ENCODE data around the gene ZFP62. TPM values are rescaled to one million over a fixed set of nuclear protein-coding genes. Genes with fewer than 3 reads are reported as not detected.
A peak's percentile ranks its signal among the peaks of the same experiment; 100 is the strongest.

Gene ZFP62
- total and polyA plus RNA-seq, 2 of the 4 experiments (the other 2 are of a cell fraction) = 8.2 to 20.3 TPM

DNA sequence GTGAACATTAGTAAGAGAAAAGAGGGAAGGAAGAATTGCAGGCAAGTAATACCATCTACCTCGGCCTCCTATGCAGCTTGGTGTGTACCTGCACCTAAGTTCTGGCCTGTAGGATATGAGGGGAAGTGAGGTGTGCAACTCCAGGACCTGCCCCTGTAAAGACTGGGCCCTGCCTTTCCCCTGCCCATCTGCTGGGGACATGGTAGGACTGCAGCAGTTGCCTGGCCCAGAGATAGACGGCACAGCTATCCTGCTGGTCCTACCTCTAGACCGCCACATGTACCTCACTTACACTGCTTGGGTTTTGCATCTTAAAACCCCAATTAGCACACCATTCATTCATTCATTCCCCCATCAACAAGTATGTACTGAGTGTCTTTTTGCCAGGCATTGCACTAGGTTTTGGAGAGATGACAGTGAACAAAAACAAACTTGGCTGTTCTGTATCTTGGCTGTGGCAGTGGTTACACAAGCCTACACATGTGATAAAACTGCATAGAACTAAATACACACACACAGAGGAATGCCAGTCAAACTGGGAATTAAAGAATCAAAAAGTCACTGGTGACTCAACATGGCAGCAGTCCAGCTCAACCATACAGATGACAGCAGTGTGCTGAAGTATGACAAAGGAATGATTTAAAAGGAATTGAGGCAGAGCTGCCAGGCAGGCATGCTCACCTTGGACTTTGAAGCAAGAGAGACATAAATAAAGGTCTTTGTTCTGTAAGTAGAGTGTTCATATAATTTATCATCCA, 35.1 kb downstream of the ZFP62 start:
- Histone ChIP-seq H3K23ac (ENCODE audit: low read depth, low read length) (peak overlapping the region; percentile 21; the same call in 1 of the 2 replicates), H2AFZ (replicated peaks; ENCODE audit: low read length, poor library complexity) (peak overlapping the region; percentile 29), H3K4me1 (ENCODE audit: control insufficient read depth, insufficient read depth, low read length) (peaks cover 20% of the 10 kb centered on the region), H4K20me1 (ENCODE audit: insufficient read depth, low read length) (no peaks in the 10 kb centered on the region), H3K14ac (replicated peaks; ENCODE audit: low read depth, low read length) (peak overlapping the region; percentile 55; the same call in 1 of the 2 replicates), H2AK5ac (ENCODE audit: low read depth, low read length) (peak overlapping the region; percentile 11; the same call in 1 of the 2 replicates), H2AK9ac (replicated peaks; ENCODE audit: low read depth, low read length, poor library complexity) (peak overlapping the region; percentile 83), H3K9me1 (ENCODE audit: insufficient read depth, low read length) (peaks cover 13% of the 10 kb centered on the region), H3K4ac (ENCODE audit: low read depth, low read length) (peak overlapping the region; percentile 22; the same call in 1 of the 2 replicates), H3K27me3 (ENCODE audit: control insufficient read depth, insufficient read depth, low read length) (no peaks in the 10 kb centered on the region), H4K5ac (ENCODE audit: low read depth, low read length) (no peak overlapping the region), H3K18ac (ENCODE audit: low read depth, low read length) (no peak overlapping the region), H4K91ac (ENCODE audit: insufficient read depth, low read depth, low read length) (no peak overlapping the region), H3K36me3 (ENCODE audit: control insufficient read depth, insufficient read depth, low read length) (peaks cover 5% of the 10 kb centered on the region), H4K8ac (ENCODE audit: low read depth in 2 of 2, low read length in 2 of 2) (no peak overlapping the region), H2BK20ac (ENCODE audit: low read depth, low read length) (no peak overlapping the region; the same call in 1 of the 2 replicates), H3K4me2 (ENCODE audit: low read depth, low read length) (no peak overlapping the region), H3K4me3 (ENCODE audit: insufficient read depth, low read depth, low read length) (no peak overlapping the region), H2BK15ac (ENCODE audit: low read depth, low read length) (no peak overlapping the region), H3K56ac (ENCODE audit: extremely low read depth, insufficient read depth, low read length) (no peak overlapping the region), H3K79me1 (ENCODE audit: low read depth in 1 of 2, low read length in 2 of 2) (peaks cover 11 to 13% of the 10 kb centered on the region in 2 experiments; a peak in 3 of 4 replicates), H2BK5ac (ENCODE audit: low read depth, low read length, poor library complexity, severe bottlenecking) (peak overlapping the region; percentile 16), H2BK120ac (ENCODE audit: low read depth, low read length) (no peak overlapping the region), H3K9me3 (ENCODE audit: control insufficient read depth, insufficient read depth, low read length) (no peaks in the 10 kb centered on the region), H3K9ac (ENCODE audit: low read depth, low read length) (no peak overlapping the region), H3K27ac (ENCODE audit: insufficient read depth, low read length) (no peak overlapping the region)
- WGBS, 2 experiments (ENCODE audit: extremely low coverage in 2 of 2, insufficient read length in 1 of 2) = no CpG with 5 or more reads among the region's 3 CpGs
- dilution Hi-C loops (cut with HindIII; ENCODE audit: low sequenced_read_pairs, unreplicated experiment) = no loop called here
- peak; percentile 60 for ATAC-seq (ENCODE audit: low read depth)
- intact Hi-C loops (cut with micrococcal nuclease) = no loop called here
- peak; percentile 85 for DNase-seq
- POLR2A ChIA-PET (ENCODE audit: unreplicated experiment) = no interaction called here
- in situ Hi-C loops (cut with MboI; ENCODE audit: low sequenced_read_pairs) = no loop called here
- CTCF ChIA-PET = no interaction called here
- no peak for TF ChIP-seq SMC3 (IDR thresholded peaks at IDR 0.05; ENCODE audit: low read depth, low read length)
- no peak; the same call in 1 of the 2 replicates for TF ChIP-seq RFX5 (IDR thresholded peaks at IDR 0.05; ENCODE audit: low read depth, low read length)
- TF ChIP-seq RCOR1 (IDR thresholded peaks at IDR 0.05; ENCODE audit: insufficient replicate concordance, low read length) = no peak
- TF ChIP-seq POLR2A (IDR thresholded peaks at IDR 0.05; ENCODE audit: low read depth, low read length) = no peak
- no peak for TF ChIP-seq NFE2L2 (IDR thresholded peaks at IDR 0.05; ENCODE audit: low read depth, low read length)
- TF ChIP-seq CEBPB (IDR thresholded peaks at IDR 0.05; ENCODE audit: low read depth, low read length) = peak; percentile 76
- TF ChIP-seq, protein P1, sequence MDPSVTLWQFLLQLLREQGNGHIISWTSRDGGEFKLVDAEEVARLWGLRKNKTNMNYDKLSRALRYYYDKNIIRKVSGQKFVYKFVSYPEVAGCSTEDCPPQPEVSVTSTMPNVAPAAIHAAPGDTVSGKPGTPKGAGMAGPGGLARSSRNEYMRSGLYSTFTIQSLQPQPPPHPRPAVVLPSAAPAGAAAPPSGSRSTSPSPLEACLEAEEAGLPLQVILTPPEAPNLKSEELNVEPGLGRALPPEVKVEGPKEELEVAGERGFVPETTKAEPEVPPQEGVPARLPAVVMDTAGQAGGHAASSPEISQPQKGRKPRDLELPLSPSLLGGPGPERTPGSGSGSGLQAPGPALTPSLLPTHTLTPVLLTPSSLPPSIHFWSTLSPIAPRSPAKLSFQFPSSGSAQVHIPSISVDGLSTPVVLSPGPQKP (IDR thresholded peaks at IDR 0.05; ENCODE audit: borderline replicate concordance, low read depth, low read length) = no peak
- TF ChIP-seq BHLHE40 (IDR thresholded peaks at IDR 0.05; ENCODE audit: low read depth, low read length) = no peak
- 0 out of 2 replicates have a peak, but pooled peaks have one; percentile 17 for TF ChIP-seq MXI1 (IDR thresholded peaks at IDR 0.05; ENCODE audit: borderline replicate concordance, low read depth, low read length)
- TF ChIP-seq CHD1 (IDR thresholded peaks at IDR 0.05; ENCODE audit: low read depth, low read length) = no peak
- TF ChIP-seq, protein P2, sequence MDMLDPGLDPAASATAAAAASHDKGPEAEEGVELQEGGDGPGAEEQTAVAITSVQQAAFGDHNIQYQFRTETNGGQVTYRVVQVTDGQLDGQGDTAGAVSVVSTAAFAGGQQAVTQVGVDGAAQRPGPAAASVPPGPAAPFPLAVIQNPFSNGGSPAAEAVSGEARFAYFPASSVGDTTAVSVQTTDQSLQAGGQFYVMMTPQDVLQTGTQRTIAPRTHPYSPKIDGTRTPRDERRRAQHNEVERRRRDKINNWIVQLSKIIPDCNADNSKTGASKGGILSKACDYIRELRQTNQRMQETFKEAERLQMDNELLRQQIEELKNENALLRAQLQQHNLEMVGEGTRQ (IDR thresholded peaks at IDR 0.05; ENCODE audit: low read depth, low read length) = no peak
- TF ChIP-seq, protein P3, sequence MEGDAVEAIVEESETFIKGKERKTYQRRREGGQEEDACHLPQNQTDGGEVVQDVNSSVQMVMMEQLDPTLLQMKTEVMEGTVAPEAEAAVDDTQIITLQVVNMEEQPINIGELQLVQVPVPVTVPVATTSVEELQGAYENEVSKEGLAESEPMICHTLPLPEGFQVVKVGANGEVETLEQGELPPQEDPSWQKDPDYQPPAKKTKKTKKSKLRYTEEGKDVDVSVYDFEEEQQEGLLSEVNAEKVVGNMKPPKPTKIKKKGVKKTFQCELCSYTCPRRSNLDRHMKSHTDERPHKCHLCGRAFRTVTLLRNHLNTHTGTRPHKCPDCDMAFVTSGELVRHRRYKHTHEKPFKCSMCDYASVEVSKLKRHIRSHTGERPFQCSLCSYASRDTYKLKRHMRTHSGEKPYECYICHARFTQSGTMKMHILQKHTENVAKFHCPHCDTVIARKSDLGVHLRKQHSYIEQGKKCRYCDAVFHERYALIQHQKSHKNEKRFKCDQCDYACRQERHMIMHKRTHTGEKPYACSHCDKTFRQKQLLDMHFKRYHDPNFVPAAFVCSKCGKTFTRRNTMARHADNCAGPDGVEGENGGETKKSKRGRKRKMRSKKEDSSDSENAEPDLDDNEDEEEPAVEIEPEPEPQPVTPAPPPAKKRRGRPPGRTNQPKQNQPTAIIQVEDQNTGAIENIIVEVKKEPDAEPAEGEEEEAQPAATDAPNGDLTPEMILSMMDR (conservative IDR thresholded peaks at IDR 0.05; ENCODE audit: low read depth, low read length) = no peak
- 0 out of 2 replicates have a peak, but pooled peaks have one; percentile 24 for TF ChIP-seq FOS (IDR thresholded peaks at IDR 0.05; ENCODE audit: low read depth, low read length)
- TF ChIP-seq RAD21 (IDR thresholded peaks at IDR 0.05; ENCODE audit: low read length) = no peak
- no TSS peak for BruUV-seq (replicated peaks)

All from IMR-90 (cell line).